ENCODE measurements around the gene STMN1.
"Not testable (repeated sequence)": the region's sequence is repeated elsewhere in the genome, so short reads cannot be mapped to it uniquely, and the experiment has no call there.

The STMN1 gene

DNA sequence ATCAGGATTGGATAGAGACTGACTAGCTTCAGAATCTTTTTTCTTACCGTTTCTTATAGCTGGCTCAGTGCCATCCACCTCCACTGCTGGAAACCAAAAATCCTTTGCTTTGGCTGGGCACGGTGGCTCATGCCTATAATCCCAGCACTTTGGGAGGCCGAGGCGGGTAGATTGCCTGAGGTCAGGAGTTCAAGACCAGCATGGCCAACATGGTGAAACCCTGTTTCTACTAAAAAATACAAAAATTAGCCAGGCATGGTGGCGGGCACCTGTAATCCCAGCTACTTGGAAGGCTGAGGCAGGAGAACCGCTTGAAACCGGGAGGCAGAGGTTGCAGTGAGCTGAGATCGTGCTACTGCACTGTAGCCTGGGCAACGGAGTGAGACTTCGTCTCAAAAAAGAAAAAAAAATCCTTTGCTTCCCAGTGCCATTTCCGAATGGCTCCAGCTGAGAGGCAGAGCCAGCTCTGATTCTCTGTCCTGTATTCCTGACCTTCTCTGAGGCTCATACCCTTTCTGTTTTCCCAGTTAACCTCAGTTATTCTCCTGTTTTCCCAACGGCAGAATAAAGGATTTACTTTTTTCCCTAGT lies 26.7 kb upstream of the STMN1 start:
- not testable (repeated sequence) for H3K27ac ChIP-seq (ENCODE audit: low read depth, low read length)

DNA sequence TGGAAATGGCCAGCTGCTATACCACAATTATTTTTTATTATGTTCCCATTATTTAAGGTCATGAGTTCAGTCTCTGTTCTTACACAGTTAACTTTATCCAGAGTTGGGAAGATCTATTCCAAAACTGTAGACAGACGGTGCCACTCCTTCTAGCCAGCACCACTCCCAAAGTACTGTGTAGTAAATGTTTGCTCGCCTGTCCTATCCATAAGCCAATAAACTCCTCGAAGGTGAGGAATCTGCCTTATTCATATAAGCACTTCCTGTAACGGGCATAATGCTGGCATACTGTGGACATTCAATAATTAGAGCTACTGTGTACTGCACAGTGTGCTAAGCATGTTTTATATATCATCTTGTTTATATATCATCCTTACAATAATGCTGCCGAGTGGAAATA lies 26.1 kb upstream of the STMN1 start:
- H2BK15ac ChIP-seq (replicated peaks; ENCODE audit: low read depth), result no peak overlapping the region
- H3K18ac ChIP-seq (ENCODE audit: low read length), result no peak overlapping the region
- no peak overlapping the region for H4K8ac ChIP-seq (ENCODE audit: low read depth, low read length)
- DNase-seq, result no peak
- no peak overlapping the region for H3K23ac ChIP-seq (ENCODE audit: low read length)
- no peaks in the 10 kb centered on the region for H3K79me2 ChIP-seq (ENCODE audit: control insufficient read depth, insufficient read depth, low read length)
- H3K27me3 ChIP-seq (ENCODE audit: insufficient read depth, low read length, poor library complexity), result no peaks in the 10 kb centered on the region
- H3K4me1 ChIP-seq (ENCODE audit: control insufficient read depth, low read depth, low read length), result no peaks in the 10 kb centered on the region
- no peaks in the 10 kb centered on the region for H3K79me1 ChIP-seq (ENCODE audit: low read length)
- no peak overlapping the region for H3K4me2 ChIP-seq (ENCODE audit: low read length)
- no CpG with 5 or more reads among the region's 5 CpGs for WGBS (ENCODE audit: extremely low coverage, insufficient coverage, low lambda C conversion rate)
- H2BK5ac ChIP-seq (ENCODE audit: low read length), result no peak overlapping the region
- H3K9ac ChIP-seq (ENCODE audit: low read length), result no peak overlapping the region
- H3K4ac ChIP-seq (ENCODE audit: low read depth, low read length), result no peak overlapping the region
- no peak overlapping the region for H2AK5ac ChIP-seq (ENCODE audit: low read length)
- no peaks in the 10 kb centered on the region for H3K36me3 ChIP-seq (ENCODE audit: control insufficient read depth, insufficient read depth, low read length)
- H2BK120ac ChIP-seq (ENCODE audit: low read depth, low read length), result no peak overlapping the region
- H4K5ac ChIP-seq (ENCODE audit: low read length), result no peak overlapping the region
- H3K4me3 ChIP-seq (ENCODE audit: low read length), result no peak overlapping the region
- H3K56ac ChIP-seq (ENCODE audit: low read length), result no peak overlapping the region
- H3K27ac ChIP-seq (ENCODE audit: low read depth, low read length), result no peak overlapping the region

More for the DNA sequence above, 26.7 kb upstream of the STMN1 start:
- H2BK5ac ChIP-seq (ENCODE audit: low read length); H3K23ac ChIP-seq (ENCODE audit: low read length); H3K4me3 ChIP-seq (ENCODE audit: low read length); H2BK120ac ChIP-seq (ENCODE audit: low read depth, low read length); H2AK5ac ChIP-seq (ENCODE audit: low read length); H3K79me1 ChIP-seq (ENCODE audit: low read length); H3K79me2 ChIP-seq (ENCODE audit: control insufficient read depth, insufficient read depth, low read length); DNase-seq; H3K27me3 ChIP-seq (ENCODE audit: insufficient read depth, low read length, poor library complexity); H4K8ac ChIP-seq (ENCODE audit: low read depth, low read length); H3K56ac ChIP-seq (ENCODE audit: low read length); H3K36me3 ChIP-seq (ENCODE audit: control insufficient read depth, insufficient read depth, low read length); H3K4ac ChIP-seq (ENCODE audit: low read depth, low read length); H4K5ac ChIP-seq (ENCODE audit: low read length); H3K9ac ChIP-seq (ENCODE audit: low read length); H3K18ac ChIP-seq (ENCODE audit: low read length); H3K4me2 ChIP-seq (ENCODE audit: low read length); H2BK15ac ChIP-seq (replicated peaks; ENCODE audit: low read depth); H3K4me1 ChIP-seq (ENCODE audit: control insufficient read depth, low read depth, low read length): not testable (repeated sequence)
- WGBS (ENCODE audit: extremely low coverage, insufficient coverage, low lambda C conversion rate), result no CpG with 5 or more reads among the region's 12 CpGs

DNA sequence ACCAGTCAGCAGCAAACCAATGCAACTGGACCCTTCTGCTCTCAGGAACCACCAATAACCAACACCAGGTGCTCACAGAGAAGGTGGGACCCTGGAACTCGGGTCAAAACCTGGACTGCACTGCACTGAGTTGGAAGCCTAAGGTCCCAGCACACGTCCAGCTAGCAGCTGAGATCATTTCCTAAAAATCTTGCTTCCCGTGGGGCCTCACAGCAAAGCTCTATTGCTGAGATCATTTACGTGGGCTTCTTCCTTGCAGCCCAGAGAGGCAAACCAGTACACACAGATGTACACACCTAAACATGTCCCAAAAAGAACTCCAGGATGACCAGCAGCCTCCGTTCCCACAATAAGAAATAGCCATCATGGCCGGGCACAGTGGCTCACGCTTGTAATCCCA lies 22.8 kb upstream of the STMN1 start:
- H2AK5ac ChIP-seq (ENCODE audit: low read length), result no peak overlapping the region
- no peaks in the 10 kb centered on the region for H3K79me1 ChIP-seq (ENCODE audit: low read length)
- no peak overlapping the region for H3K4me2 ChIP-seq (ENCODE audit: low read length)
- H2BK120ac ChIP-seq (ENCODE audit: low read depth, low read length), result no peak overlapping the region
- DNase-seq, result no peak
- H4K5ac ChIP-seq (ENCODE audit: low read length), result no peak overlapping the region
- no peaks in the 10 kb centered on the region for H3K36me3 ChIP-seq (ENCODE audit: control insufficient read depth, insufficient read depth, low read length)
- no peak overlapping the region for H4K8ac ChIP-seq (ENCODE audit: low read depth, low read length)
- no peak overlapping the region for H3K27ac ChIP-seq (ENCODE audit: low read depth, low read length)
- no peak overlapping the region for H3K4me3 ChIP-seq (ENCODE audit: low read length)
- H2BK15ac ChIP-seq (replicated peaks; ENCODE audit: low read depth), result no peak overlapping the region
- H3K56ac ChIP-seq (ENCODE audit: low read length), result no peak overlapping the region
- no peaks in the 10 kb centered on the region for H3K4me1 ChIP-seq (ENCODE audit: control insufficient read depth, low read depth, low read length)
- H3K9ac ChIP-seq (ENCODE audit: low read length), result no peak overlapping the region
- H3K23ac ChIP-seq (ENCODE audit: low read length), result no peak overlapping the region
- WGBS (ENCODE audit: extremely low coverage, insufficient coverage, low lambda C conversion rate), result no CpG with 5 or more reads among the region's 7 CpGs
- no peaks in the 10 kb centered on the region for H3K79me2 ChIP-seq (ENCODE audit: control insufficient read depth, insufficient read depth, low read length)
- H2BK5ac ChIP-seq (ENCODE audit: low read length), result no peak overlapping the region
- no peaks in the 10 kb centered on the region for H3K27me3 ChIP-seq (ENCODE audit: insufficient read depth, low read length, poor library complexity)
- no peak overlapping the region for H3K18ac ChIP-seq (ENCODE audit: low read length)
- no peak overlapping the region for H3K4ac ChIP-seq (ENCODE audit: low read depth, low read length)

DNA sequence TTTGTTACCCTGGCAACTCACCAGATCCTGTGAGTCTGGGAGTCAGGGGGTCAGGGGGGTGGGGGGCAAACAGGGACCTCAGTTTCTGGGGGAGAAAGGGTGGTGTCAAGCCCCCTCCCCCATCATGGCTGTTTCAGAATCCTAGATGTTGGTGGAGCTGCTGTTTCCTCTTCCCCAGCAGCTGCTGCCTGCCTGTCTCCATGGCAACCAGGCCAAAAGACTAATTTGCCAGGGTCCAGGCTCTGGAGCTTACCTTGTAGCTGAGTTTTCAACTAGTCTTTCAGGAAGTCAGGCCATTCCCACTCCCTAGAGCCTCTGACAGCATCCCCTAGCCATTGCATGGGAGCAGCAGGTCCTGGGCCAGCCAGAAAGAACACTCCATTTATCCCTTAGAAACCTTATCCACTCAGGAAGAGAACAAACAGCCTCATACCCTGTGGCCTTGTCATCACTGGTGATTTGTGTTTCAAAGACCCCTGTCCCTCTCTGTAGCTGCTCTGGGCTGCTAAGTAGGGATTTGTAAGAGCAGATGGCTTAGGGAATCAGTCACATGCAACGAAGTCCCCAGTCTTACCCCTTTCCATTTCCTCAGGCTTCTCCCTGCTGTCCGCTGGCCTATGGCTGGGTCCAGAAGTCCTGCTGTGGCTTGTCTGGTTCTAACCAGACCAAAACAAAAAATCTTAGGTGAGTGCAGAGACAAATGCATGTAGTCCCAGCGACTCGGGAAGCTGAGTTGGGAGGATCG lies 21.5 kb upstream of the STMN1 start:
- Histone ChIP-seq H3K4me1 (ENCODE audit: control insufficient read depth, low read depth, low read length) (no peaks in the 10 kb centered on the region), H4K5ac (ENCODE audit: low read length) (no peak overlapping the region), H4K8ac (ENCODE audit: low read depth, low read length) (no peak overlapping the region), H2BK5ac (ENCODE audit: low read length) (no peak overlapping the region), H3K36me3 (ENCODE audit: control insufficient read depth, insufficient read depth, low read length) (no peaks in the 10 kb centered on the region), H2BK120ac (ENCODE audit: low read depth, low read length) (no peak overlapping the region), H2AK5ac (ENCODE audit: low read length) (no peak overlapping the region), H3K4me2 (ENCODE audit: low read length) (no peak overlapping the region), H3K4me3 (ENCODE audit: low read length) (no peak overlapping the region), H3K9ac (ENCODE audit: low read length) (no peak overlapping the region), H3K18ac (ENCODE audit: low read length) (no peak overlapping the region), H3K27me3 (ENCODE audit: insufficient read depth, low read length, poor library complexity) (no peaks in the 10 kb centered on the region), H3K23ac (ENCODE audit: low read length) (no peak overlapping the region), H3K27ac (ENCODE audit: low read depth, low read length) (no peak overlapping the region), H3K56ac (ENCODE audit: low read length) (no peak overlapping the region), H3K4ac (ENCODE audit: low read depth, low read length) (no peak overlapping the region), H3K79me1 (ENCODE audit: low read length) (no peaks in the 10 kb centered on the region), H3K79me2 (ENCODE audit: control insufficient read depth, insufficient read depth, low read length) (no peaks in the 10 kb centered on the region), H2BK15ac (replicated peaks; ENCODE audit: low read depth) (no peak overlapping the region)
- WGBS (ENCODE audit: extremely low coverage, insufficient coverage, low lambda C conversion rate), result no CpG with 5 or more reads among the region's 5 CpGs
- DNase-seq, result peak; percentile 90

DNA sequence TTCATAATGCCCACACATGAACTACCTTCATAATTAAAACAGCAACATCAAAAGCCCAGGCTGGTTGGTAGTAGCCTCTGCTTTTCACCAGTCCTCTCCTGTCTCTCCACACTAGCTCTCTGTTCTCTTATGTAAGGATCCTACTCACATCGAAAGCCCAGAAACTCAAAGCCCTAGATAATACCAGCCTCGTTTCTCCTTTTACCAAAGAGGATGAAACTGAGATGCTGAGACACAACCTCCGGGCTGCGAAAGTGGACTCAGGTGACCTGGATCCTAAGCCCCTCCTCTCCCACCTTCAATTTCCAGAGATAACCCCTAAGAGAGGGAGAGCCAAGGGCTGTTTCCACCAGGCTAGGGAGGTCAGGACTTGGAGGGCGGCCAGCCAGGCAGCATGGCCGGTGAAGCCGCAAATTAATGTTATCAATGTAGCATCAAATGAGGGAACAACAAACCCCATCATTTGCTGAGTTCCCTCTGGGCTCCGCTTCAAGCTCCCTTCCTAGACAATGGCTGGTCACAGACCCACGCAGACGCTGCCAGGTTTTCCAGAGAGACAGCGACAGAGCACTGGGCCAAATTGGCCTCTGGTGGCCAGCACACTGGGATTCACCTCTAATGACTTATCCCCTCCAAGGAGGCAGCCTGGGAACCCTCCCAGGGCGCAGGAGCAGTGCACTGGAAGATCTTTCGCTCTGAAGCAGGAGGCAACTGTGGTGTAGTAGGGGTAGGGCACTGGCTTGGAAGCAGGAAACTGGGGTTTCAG lies 20.7 kb upstream of the STMN1 start:
- Histone ChIP-seq H3K79me1 (ENCODE audit: low read length) (no peaks in the 10 kb centered on the region), H4K8ac (ENCODE audit: low read depth, low read length) (no peak overlapping the region), H3K4me2 (ENCODE audit: low read length) (no peak overlapping the region), H2BK5ac (ENCODE audit: low read length) (no peak overlapping the region), H3K18ac (ENCODE audit: low read length) (no peak overlapping the region), H3K36me3 (ENCODE audit: control insufficient read depth, insufficient read depth, low read length) (no peaks in the 10 kb centered on the region), H3K23ac (ENCODE audit: low read length) (no peak overlapping the region), H3K56ac (ENCODE audit: low read length) (peak overlapping the region; percentile 22), H3K79me2 (ENCODE audit: control insufficient read depth, insufficient read depth, low read length) (no peaks in the 10 kb centered on the region), H3K4ac (ENCODE audit: low read depth, low read length) (no peak overlapping the region), H3K4me1 (ENCODE audit: control insufficient read depth, low read depth, low read length) (peaks cover 5% of the 10 kb centered on the region), H3K9ac (ENCODE audit: low read length) (no peak overlapping the region), H3K27me3 (ENCODE audit: insufficient read depth, low read length, poor library complexity) (no peaks in the 10 kb centered on the region), H3K27ac (ENCODE audit: low read depth, low read length) (no peak overlapping the region), H3K4me3 (ENCODE audit: low read length) (no peak overlapping the region), H2AK5ac (ENCODE audit: low read length) (no peak overlapping the region), H2BK120ac (ENCODE audit: low read depth, low read length) (no peak overlapping the region), H4K5ac (ENCODE audit: low read length) (no peak overlapping the region), H2BK15ac (replicated peaks; ENCODE audit: low read depth) (no peak overlapping the region)
- WGBS (ENCODE audit: extremely low coverage, insufficient coverage, low lambda C conversion rate), result no CpG with 5 or more reads among the region's 13 CpGs
- DNase-seq, result no peak

All from mesendoderm (in vitro differentiated cells).